Measurements from ENCODE around the gene TOPAZ1.

GRCh38 chr3:44289882-44290462 lies 48.3 kb downstream of the TOPAZ1 start:
- no peak for TF ChIP-seq CTCF (IDR thresholded peaks at IDR 0.05; ENCODE audit: poor library complexity)
- no peak for TF ChIP-seq EZH2 (IDR thresholded peaks at IDR 0.05; ENCODE audit: borderline replicate concordance)
- no peak for TF ChIP-seq EZH2phosphoT487 (IDR thresholded peaks at IDR 0.05; ENCODE audit: low read depth, severe bottlenecking, unreplicated experiment)

All from hepatocyte (in vitro differentiated cells).